ENCODE data around the gene RPL37A. TPM values are rescaled to one million over a fixed set of nuclear protein-coding genes. Genes with fewer than 3 reads are reported as not detected.
A peak's percentile ranks its signal among the peaks of the same experiment; 100 is the strongest.

The RPL37A gene
- total and polyA plus RNA-seq, 10 donors: 688 to 9,110 (median 2,096) TPM

GRCh38 chr2:216486271-216486670 lies 12.4 kb upstream of the RPL37A start:
- H3K27me3 ChIP-seq (replicated peaks in 1 of 7): no peaks in the 10 kb centered on the region
- peaks cover 0 to 21% (median 6%) of the 10 kb centered on the region in 6 donors for H3K4me1 ChIP-seq
- intact Hi-C loops (cut with DNase I; ENCODE audit: low total_unique reads): no loop called here
- TF ChIP-seq POLR2AphosphoS5 (IDR thresholded peaks at IDR 0.05) (no peak), POLR2A (IDR thresholded peaks at IDR 0.05) (no peak)
- TF ChIP-seq, protein P1, sequence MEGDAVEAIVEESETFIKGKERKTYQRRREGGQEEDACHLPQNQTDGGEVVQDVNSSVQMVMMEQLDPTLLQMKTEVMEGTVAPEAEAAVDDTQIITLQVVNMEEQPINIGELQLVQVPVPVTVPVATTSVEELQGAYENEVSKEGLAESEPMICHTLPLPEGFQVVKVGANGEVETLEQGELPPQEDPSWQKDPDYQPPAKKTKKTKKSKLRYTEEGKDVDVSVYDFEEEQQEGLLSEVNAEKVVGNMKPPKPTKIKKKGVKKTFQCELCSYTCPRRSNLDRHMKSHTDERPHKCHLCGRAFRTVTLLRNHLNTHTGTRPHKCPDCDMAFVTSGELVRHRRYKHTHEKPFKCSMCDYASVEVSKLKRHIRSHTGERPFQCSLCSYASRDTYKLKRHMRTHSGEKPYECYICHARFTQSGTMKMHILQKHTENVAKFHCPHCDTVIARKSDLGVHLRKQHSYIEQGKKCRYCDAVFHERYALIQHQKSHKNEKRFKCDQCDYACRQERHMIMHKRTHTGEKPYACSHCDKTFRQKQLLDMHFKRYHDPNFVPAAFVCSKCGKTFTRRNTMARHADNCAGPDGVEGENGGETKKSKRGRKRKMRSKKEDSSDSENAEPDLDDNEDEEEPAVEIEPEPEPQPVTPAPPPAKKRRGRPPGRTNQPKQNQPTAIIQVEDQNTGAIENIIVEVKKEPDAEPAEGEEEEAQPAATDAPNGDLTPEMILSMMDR (IDR thresholded peaks at IDR 0.05 in 8 of 11, conservative IDR thresholded peaks at IDR 0.05 in 3 of 11): no peak
- H3K4me3 ChIP-seq: no peak overlapping the region
- H3K9me3 ChIP-seq: no peaks in the 10 kb centered on the region
- DNase-seq: no peak
- WGBS, 5 donors: 65 to 89% (median 77%) methylated on average over 7 of the region's 7 CpGs
- peak overlapping the region in 3 of 8 donors; percentile 38 to 59 (median 58) for H3K27ac ChIP-seq
- peaks cover 0 to 26% (median 17%) of the 10 kb centered on the region in 6 donors for H3K36me3 ChIP-seq

GRCh38 chr2:216486708-216487107 lies 11.9 kb upstream of the RPL37A start:
- WGBS, 5 donors: 10 to 60% (median 29%) methylated on average over 4 of the region's 4 CpGs
- TF ChIP-seq, protein P1 (IDR thresholded peaks at IDR 0.05 in 8 of 11, conservative IDR thresholded peaks at IDR 0.05 in 3 of 11): no peak
- TF ChIP-seq POLR2AphosphoS5 (IDR thresholded peaks at IDR 0.05) (no peak), POLR2A (IDR thresholded peaks at IDR 0.05) (no peak)
- peaks cover 0 to 22% (median 15%) of the 10 kb centered on the region in 6 donors for H3K36me3 ChIP-seq
- DNase-seq: no peak
- H3K4me3 ChIP-seq: no peak overlapping the region
- intact Hi-C loops (cut with DNase I; ENCODE audit: low total_unique reads): no loop called here
- H3K27ac ChIP-seq: peak overlapping the region in 3 of 8 donors; percentile 38 to 59 (median 58)
- H3K27me3 ChIP-seq (replicated peaks in 1 of 7): no peaks in the 10 kb centered on the region
- peaks cover 0 to 24% (median 9%) of the 10 kb centered on the region in 6 donors for H3K4me1 ChIP-seq
- no peaks in the 10 kb centered on the region for H3K9me3 ChIP-seq

DNA sequence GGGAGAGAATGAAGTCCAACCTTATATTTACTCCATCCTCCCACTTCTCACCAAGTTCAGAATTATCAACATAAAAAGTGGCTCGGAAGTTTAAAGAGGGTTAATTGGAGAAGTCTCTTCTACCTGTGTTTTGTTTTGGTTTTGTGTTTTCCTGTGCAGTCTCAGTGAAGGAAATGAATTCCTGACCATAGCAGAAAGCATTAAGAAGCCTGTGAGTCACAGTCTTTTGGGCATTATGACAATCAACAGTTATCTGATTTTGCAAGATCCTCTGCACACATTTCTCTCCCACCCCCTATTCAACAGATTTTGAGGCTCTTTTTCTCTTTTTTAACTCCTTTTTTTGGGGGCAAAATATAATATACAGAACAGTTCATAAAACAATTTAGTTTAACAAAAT lies 8.6 kb upstream of the RPL37A start:
- Histone ChIP-seq H3K27me3 (replicated peaks in 1 of 7) (no peaks in the 10 kb centered on the region), H3K36me3 (no peaks in the 10 kb centered on the region), H3K9me3 (no peaks in the 10 kb centered on the region), H3K27ac (no peak overlapping the region), H3K4me1 (peaks cover 4 to 48% (median 25%) of the 10 kb centered on the region in 6 donors), H3K4me3 (no peak overlapping the region)
- 34 to 59% (median 41%) methylated on average over 1 of the region's 1 CpG for WGBS, 5 donors
- TF ChIP-seq POLR2A (IDR thresholded peaks at IDR 0.05) (no peak), POLR2AphosphoS5 (IDR thresholded peaks at IDR 0.05) (no peak)
- TF ChIP-seq, protein P1 (IDR thresholded peaks at IDR 0.05 in 8 of 11, conservative IDR thresholded peaks at IDR 0.05 in 3 of 11): no peak
- intact Hi-C loops (cut with DNase I; ENCODE audit: low total_unique reads): loop anchor here (10.0 kb wide), 1 partner anchor 75 kb away; the partner anchor contains the start of gene SMARCAL1
- DNase-seq: no peak

DNA sequence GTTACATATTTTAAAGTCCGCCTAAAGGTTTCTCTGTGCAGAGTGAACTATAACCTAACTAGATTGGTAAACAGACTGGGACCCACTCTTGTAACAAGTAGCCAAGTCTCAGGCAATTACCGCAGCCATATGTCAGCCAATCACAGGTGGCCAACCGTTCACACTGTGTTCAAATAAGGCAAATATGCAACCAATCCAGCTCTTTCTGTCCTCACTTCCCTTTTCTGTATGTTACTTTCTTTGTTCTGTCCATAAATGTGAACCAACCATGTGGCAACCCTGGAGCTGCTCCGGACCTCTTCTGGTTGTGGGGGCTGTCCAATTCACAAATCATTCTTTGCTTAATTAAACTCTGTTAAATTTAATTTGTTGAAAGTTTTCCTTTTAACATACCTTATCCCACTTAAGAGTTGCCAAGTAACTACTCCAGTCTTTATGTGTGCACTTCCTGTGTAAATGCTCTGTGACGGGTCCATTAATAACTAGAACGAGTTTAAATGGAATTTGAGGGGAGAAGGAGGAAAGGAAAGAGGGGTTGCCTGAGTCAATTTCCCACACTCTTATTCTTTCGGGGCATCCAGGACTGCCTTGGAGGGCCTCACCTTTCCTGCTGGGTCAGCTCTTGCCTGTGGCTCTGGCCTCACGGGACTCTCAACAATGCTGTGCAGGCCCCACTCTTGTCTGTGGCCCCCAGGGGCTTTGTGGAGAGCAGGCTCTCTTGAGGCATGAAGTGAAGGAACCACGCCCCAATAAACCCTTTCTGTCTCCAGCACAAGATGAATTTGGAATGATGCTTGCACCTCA lies 6.6 kb upstream of the RPL37A start:
- TF ChIP-seq, protein P1 (IDR thresholded peaks at IDR 0.05 in 8 of 11, conservative IDR thresholded peaks at IDR 0.05 in 3 of 11): no peak
- peak in 1 of 3 donors; percentile 34 for TF ChIP-seq POLR2AphosphoS5 (IDR thresholded peaks at IDR 0.05)
- 49 to 59% (median 56%) methylated on average over 9 of the region's 9 CpGs for WGBS, 5 donors
- intact Hi-C loops (cut with DNase I; ENCODE audit: low total_unique reads): loop anchor here (10.0 kb wide), 1 partner anchor 77 kb away; the partner anchor contains the start of gene SMARCAL1
- Histone ChIP-seq H3K4me3 (no peak overlapping the region), H3K27me3 (replicated peaks in 1 of 7) (no peaks in the 10 kb centered on the region), H3K4me1 (peaks cover 6 to 57% (median 27%) of the 10 kb centered on the region in 6 donors), H3K36me3 (no peaks in the 10 kb centered on the region), H3K9me3 (no peaks in the 10 kb centered on the region), H3K27ac (peak overlapping the region in 5 of 8 donors; percentile 60 to 75 (median 67))
- DNase-seq: no peak

All from spleen (tissue), 11 donors.